Osteocyte (in vitro differentiated cells): ENCODE data around the gene LPCAT3. TPM values are rescaled to one million over a fixed set of nuclear protein-coding genes. Genes with fewer than 3 reads are reported as not detected.
A peak's percentile ranks its signal among the peaks of the same experiment; 100 is the strongest.

ENCODE experiments used
- DNase-seq: peaks from one replicate; pipeline ENCODE4 v3.0.0; 2021; ENCODE audit warnings: mixed read lengths; ENCODE audit not compliant: unreplicated experiment; ENCODE audit errors: extremely low spot score
- H3K27ac Mint-ChIP-seq: one replicate; pipeline ENCODE4 v1.8.0; 2021; ENCODE audit warnings: mild to moderate bottlenecking, mixed read lengths; ENCODE audit not compliant: unreplicated experiment
- H3K27me3 Mint-ChIP-seq: one replicate; pipeline ENCODE4 v1.8.0; 2021; ENCODE audit warnings: mixed read lengths; ENCODE audit not compliant: unreplicated experiment
- H3K36me3 Mint-ChIP-seq: one replicate; pipeline ENCODE4 v1.8.0; 2021; ENCODE audit warnings: mixed read lengths; ENCODE audit not compliant: unreplicated experiment
- H3K4me1 Mint-ChIP-seq: one replicate; pipeline ENCODE4 v1.8.0; 2021; ENCODE audit warnings: mixed read lengths; ENCODE audit not compliant: unreplicated experiment
- H3K4me3 Mint-ChIP-seq: one replicate; pipeline ENCODE4 v1.8.0; 2021; ENCODE audit warnings: mild to moderate bottlenecking, moderate library complexity, mixed read lengths; ENCODE audit not compliant: unreplicated experiment
- H3K9me3 Mint-ChIP-seq: one replicate; pipeline ENCODE4 v1.8.0; 2021; ENCODE audit warnings: mixed read lengths; ENCODE audit not compliant: unreplicated experiment
- CTCF ChIP-seq: fragments of 200-600 bp; sonication (generic); IDR thresholded peaks from 2 replicates; pipeline ENCODE4 v1.5.0; 2021; ENCODE audit warnings: antibody characterized with exemption, mild to moderate bottlenecking, moderate library complexity
- microRNA-seq: library from miRNA; unstranded; fragments of <30 nt; microRNA quantifications from one replicate; pipeline ENCODE4 v1.1.0, GENCODE V29; 2020; ENCODE audit not compliant: unreplicated experiment
- total RNA-seq: library from RNA; stranded (reverse); gene quantifications from 2 replicates; pipeline ENCODE4 v1.2.1, GENCODE V29; 2021

The LPCAT3 gene
- total RNA-seq, 1 donor from 2014 or later, result 33.2 TPM

- Mint-ChIP-seq H3K27ac (peak overlapping the region; percentile 89), H3K36me3 (peaks cover 9% of the 10 kb centered on the region), H3K4me1 (peaks cover 76% of the 10 kb centered on the region), H3K9me3 (no peaks in the 10 kb centered on the region), H3K27me3 (no peaks in the 10 kb centered on the region), H3K4me3 (peak overlapping the region; percentile 90)
- no peak for TF ChIP-seq CTCF
- DNase-seq, result no peak
Observed at GRCh38 chr12:6928703-6929407, 89.4 kb downstream of the LPCAT3 start.

- H3K27me3 Mint-ChIP-seq, result no peaks in the 10 kb centered on the region
- DNase-seq, result no peak
- peaks cover 72% of the 10 kb centered on the region for H3K4me1 Mint-ChIP-seq
- TF ChIP-seq CTCF, result no peak
- H3K9me3 Mint-ChIP-seq, result no peaks in the 10 kb centered on the region
- H3K4me3 Mint-ChIP-seq, result peak overlapping the region; percentile 90
- peak overlapping the region; percentile 89 for H3K27ac Mint-ChIP-seq
- peaks cover 3% of the 10 kb centered on the region for H3K36me3 Mint-ChIP-seq
Observed at GRCh38 chr12:6928022-6928702, 90.1 kb downstream of the LPCAT3 start.

GRCh38 chr12:6927379-6928021, 90.8 kb downstream of the LPCAT3 start, which contains the start of gene ATN1:
TSS of gene ATN1 (plus strand) at chr12:6927959. CDS start at chr12:6934002, 6,043 bp downstream.
- Mint-ChIP-seq H3K36me3 (peaks cover 3% of the 10 kb centered on the region), H3K4me3 (peak within 1 kb of the TSS; percentile 90), H3K9me3 (no peaks in the 10 kb centered on the region), H3K4me1 (peaks cover 68% of the 10 kb centered on the region), H3K27me3 (no peaks in the 10 kb centered on the region), H3K27ac (peak within 1 kb of the TSS; percentile 99)
- peak; percentile 91 for DNase-seq
- TF ChIP-seq CTCF, result no peak

Small RNAs within 50 kb of the gene (microRNA-seq; reads per million reads assigned to microRNA genes)
- gene MIR141 (4.9 reads per million), gene MIR200C (22.5 reads per million, percentile 32 among the genes with 10 or more reads in this experiment)

Other genes with a start within 250 kb of the LPCAT3 start
- gene LAG3, start 246.0 kb downstream of the LPCAT3 start, total RNA-seq, result 1.1 and 2.5 TPM in 2 replicates
- 0.60 and 0.62 TPM in 2 replicates for gene CD4, start 228.9 kb downstream of the LPCAT3 start, total RNA-seq
- gene GPR162, start 196.7 kb downstream of the LPCAT3 start, total RNA-seq, result 11.5 and 12.0 TPM in 2 replicates
- gene P3H3, start 190.1 kb downstream of the LPCAT3 start, total RNA-seq, result 86.5 and 90.8 TPM in 2 replicates
- 8.3 and 10.6 TPM in 2 replicates for gene GNB3, start 177.6 kb downstream of the LPCAT3 start, total RNA-seq
- 8.0 and 9.2 TPM in 2 replicates for gene CDCA3, start 167.2 kb downstream of the LPCAT3 start, total RNA-seq
- 113 and 114 TPM in 2 replicates for gene USP5, start 166.3 kb downstream of the LPCAT3 start, total RNA-seq
- 408 and 415 TPM in 2 replicates for gene TPI1, start 150.9 kb downstream of the LPCAT3 start, total RNA-seq
- gene SPSB2, start 145.2 kb downstream of the LPCAT3 start, total RNA-seq, result 9.2 and 11.5 TPM in 2 replicates
- gene LRRC23, start 113.7 kb downstream of the LPCAT3 start, total RNA-seq, result 9.0 and 11.3 TPM in 2 replicates
- gene ENO2, start 103.9 kb downstream of the LPCAT3 start, total RNA-seq, result 21.5 and 24.1 TPM in 2 replicates
- gene ATN1, start 90.5 kb downstream of the LPCAT3 start, total RNA-seq, result 117 and 123 TPM in 2 replicates
- gene RNU7-1, start 74.7 kb downstream of the LPCAT3 start, total RNA-seq, result not detected in 2 replicates
- 287 and 309 TPM in 2 replicates for gene C12orf57, start 74.5 kb downstream of the LPCAT3 start, total RNA-seq
- gene PTPN6, start 67.1 kb downstream of the LPCAT3 start, total RNA-seq, result 0.29 and 0.94 TPM in 2 replicates
- gene PHB2, start 47.8 kb downstream of the LPCAT3 start, total RNA-seq, result 202 and 205 TPM in 2 replicates
- 29.5 and 29.8 TPM in 2 replicates for gene EMG1, start 47.6 kb downstream of the LPCAT3 start, total RNA-seq
- gene C1S, start 42.2 kb upstream of the LPCAT3 start, total RNA-seq, result 16.4 and 18.2 TPM in 2 replicates
- gene C1R, start 74.0 kb upstream of the LPCAT3 start, total RNA-seq, result 35.1 and 38.4 TPM in 2 replicates
- gene C1RL, start 90.7 kb upstream of the LPCAT3 start, total RNA-seq, result 20.8 and 22.3 TPM in 2 replicates
- gene RBP5, start 110.4 kb upstream of the LPCAT3 start, total RNA-seq, result not detected in 2 replicates
- gene CLSTN3, start 111.9 kb upstream of the LPCAT3 start, total RNA-seq, result 12.0 and 14.4 TPM in 2 replicates
- gene PEX5, start 171.2 kb upstream of the LPCAT3 start, total RNA-seq, result 30.8 and 31.1 TPM in 2 replicates